Pulmonary artery endothelial cell (primary cell): Measurements from ENCODE around the gene NAA40. TPM values are rescaled to one million over a fixed set of nuclear protein-coding genes. Genes with fewer than 3 reads are reported as not detected.
"Not testable (repeated sequence)": the region's sequence is repeated elsewhere in the genome, so short reads cannot be mapped to it uniquely, and the experiment has no call there.

Source experiments
- DNase-seq: peaks from one replicate; pipeline ENCODE4 v3.0.0-alpha.2; 2011; ENCODE audit warnings: low read depth, low spot score
- total RNA-seq: library from RNA; depleted of rRNA; stranded (reverse); fragments of >200 nt; gene quantifications from 2 replicates; pipeline ENCODE4 v1.2.3, GENCODE V29; 2014

NAA40 gene
- total RNA-seq, 1 donor from 2014 or later = 12.1 TPM

GRCh38 chr11:63937713-63938478, 906 bp upstream of the NAA40 start:
- no peak for DNase-seq

DNA sequence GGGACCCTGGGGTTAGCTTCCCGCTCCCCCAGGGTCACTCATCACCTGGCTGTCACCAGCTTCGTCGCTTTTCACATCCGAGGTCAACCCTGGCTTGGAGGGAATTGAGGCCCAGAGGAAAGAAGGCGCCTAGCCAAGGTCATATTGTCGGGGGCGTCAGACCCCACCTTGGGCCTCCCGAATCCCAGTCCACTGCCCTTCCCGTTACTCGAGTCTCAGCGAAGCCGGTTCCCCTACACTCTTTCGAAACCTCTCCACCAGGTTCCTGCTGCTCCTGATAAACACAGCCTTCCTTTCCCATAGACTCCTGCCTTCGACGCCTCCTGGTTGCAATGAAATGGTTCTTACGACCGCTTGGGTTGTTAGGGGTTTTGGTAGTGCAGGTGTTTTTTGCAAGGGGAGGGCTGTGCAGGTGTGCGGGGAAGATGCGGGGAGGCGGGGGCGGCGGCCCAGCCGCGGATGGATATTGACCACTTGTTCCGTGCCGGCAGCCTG, 642 bp downstream of the NAA40 start:
- DNase-seq = no peak

- DNase-seq = no peak
Measured at GRCh38 chr11:63940786-63941185, 2.0 kb downstream of the NAA40 start.

GRCh38 chr11:63941901-63942300, 3.1 kb downstream of the NAA40 start:
- no peak for DNase-seq

- DNase-seq = no peak
Measured at GRCh38 chr11:63942803-63943202, 4.0 kb downstream of the NAA40 start.

DNA sequence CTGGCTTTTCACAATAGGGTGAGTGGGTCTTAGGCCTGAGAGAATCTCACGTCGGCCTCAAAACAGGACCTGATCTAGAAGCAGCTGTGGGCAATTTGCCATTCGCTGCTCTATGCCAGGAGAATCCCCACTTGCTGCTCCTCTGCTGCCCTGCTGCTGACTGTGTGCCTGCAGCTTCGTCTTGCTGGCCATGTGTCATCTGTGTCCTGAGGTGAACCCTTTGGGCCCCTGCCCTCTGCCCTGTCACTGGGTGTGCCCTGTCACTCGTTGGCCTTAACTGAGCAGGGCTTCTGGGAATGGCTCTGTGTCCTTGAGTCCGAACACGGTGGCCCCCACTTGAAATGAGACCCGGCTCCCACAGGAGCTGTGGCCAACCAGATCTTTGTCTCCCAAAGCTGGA, 6.2 kb downstream of the NAA40 start:
- no peak for DNase-seq

- peak; percentile 15 for DNase-seq
Measured at GRCh38 chr11:63945477-63946163, 6.8 kb downstream of the NAA40 start.

GRCh38 chr11:63951779-63952536, 13.2 kb downstream of the NAA40 start:
- no peak for DNase-seq

GRCh38 chr11:63952570-63952969, 13.8 kb downstream of the NAA40 start:
- no peak for DNase-seq

GRCh38 chr11:63958008-63958407, 19.2 kb downstream of the NAA40 start:
- no peak for DNase-seq

GRCh38 chr11:63961608-63962412, 23.0 kb downstream of the NAA40 start:
- DNase-seq = no peak

GRCh38 chr11:63963895-63964294, 25.1 kb downstream of the NAA40 start:
- not testable (repeated sequence) for DNase-seq

DNA sequence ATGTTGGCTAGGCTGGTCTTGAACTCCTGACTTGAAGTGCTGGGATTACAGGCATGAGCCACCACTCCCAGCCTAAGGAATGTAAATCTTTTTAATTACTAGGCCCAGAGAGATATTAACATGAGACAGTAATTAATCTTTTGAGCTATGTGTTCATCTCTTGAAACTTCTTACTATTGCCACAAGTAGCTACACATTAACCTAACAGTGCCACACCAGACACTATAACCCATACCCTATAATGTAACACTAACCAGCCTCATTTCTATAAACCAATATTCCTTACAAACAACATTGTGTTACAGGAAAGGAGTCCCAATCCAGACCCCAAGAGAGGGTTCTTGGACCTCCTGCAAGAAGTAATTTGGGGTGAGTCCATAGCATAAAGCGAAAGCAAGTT, 27.6 kb downstream of the NAA40 start:
- DNase-seq = no peak

GRCh38 chr11:63969461-63969860, 30.7 kb downstream of the NAA40 start:
- no peak for DNase-seq

DNA sequence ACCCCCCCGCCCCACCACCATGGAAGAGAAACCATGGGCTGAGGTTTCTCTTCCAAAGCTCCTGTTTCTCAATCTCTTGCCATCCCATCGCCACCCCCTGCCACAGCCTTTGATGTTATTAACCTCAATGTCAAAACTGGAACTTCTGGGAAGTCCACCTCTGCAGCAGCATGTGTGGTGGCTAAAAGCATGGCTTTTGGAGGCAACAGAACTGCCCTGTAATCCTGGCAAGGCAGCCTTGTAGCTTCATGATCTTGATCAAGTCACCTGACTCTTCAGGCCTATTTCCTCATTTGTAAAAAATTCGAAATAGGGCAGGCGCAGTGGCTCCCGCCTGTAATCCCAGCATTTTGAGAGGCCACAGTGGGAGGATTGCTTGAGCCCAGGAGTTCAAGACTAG, 32.1 kb downstream of the NAA40 start:
- DNase-seq = no peak

- DNase-seq = not testable (repeated sequence)
Measured at GRCh38 chr11:63973912-63974258, 35.1 kb downstream of the NAA40 start.

DNA sequence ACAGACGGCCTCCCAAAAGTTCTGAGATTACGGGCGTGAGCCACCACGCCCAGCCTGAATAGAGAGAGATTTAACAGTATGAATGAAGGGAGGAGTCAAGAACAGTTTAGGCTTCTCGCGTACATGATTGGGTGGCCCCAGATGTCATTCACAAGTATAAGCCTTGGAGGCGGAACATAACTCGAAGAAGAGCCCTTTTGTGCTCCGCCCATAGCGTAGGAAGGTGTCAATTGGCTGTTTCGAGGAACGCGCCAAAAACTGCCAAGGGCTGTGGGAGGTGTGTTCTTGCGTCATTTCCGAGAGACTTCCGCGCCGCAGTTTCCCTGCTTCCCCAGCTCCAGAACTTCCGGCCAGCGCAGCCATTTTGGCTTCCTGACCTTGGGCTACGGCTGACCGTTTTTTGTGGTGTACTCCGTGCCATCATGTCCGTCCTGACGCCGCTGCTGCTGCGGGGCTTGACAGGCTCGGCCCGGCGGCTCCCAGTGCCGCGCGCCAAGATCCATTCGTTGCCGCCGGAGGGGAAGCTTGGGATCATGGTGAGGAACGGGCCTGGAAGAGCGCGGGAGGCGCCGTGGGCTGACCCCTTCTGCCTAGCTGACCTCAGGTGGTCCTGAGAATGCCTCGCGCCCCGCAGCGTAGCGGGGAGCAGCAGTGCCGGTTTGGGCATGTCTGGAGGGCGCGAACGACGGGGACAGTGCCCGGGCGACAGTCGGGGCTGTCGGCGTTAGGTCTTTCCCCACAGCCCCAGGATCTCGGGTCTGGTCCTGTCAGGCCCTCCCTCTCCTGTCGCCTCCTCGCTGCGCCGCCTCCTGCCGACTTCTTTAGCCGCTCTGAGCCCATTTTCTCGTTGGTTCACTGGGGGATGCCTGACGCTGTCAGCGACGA, 35.7 kb downstream of the NAA40 start, which contains the start of gene COX8A:
Gene COX8A, plus strand, starts transcription at position 362 of the 885 bp plus-strand sequence. Its CDS starts 61 bp downstream, at position 423.
- peak; percentile 99 for DNase-seq

DNA sequence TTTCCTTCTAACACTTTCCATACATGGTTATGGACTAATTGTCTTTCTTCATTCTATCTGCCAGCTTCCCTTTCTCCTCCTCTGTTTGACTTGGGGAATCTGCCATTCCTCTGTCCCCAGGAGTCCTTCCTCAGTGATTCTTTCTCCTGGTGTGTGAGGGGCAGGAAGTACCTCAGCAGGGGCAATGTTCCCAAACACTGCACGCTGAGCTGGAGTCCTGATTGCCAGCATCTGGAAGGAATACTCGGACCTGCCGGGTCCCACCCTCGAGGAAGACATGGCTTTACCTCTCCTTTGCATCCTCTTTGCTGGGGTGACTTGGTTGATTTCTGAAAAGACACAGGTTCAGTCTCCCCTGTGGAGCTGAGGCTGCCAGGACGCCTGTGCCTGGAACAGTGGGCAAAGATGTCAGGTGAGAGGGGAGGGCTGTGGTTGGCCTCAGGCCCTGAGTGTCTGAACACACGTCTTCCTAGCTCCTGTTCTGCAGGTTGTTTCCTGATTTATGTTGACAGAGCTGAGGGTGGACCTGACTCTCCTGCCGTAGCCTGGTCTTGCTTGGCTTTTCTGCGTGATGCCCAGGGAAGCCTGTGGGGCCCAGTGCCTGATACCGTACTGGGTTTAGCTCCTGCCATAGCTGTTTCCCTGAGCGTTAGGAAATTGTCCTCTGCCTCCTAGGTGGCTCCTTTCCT, 39.9 kb downstream of the NAA40 start:
- no peak for DNase-seq

- no peak for DNase-seq
Measured at GRCh38 chr11:63979426-63979825, 40.6 kb downstream of the NAA40 start.

- DNase-seq = no peak
Measured at GRCh38 chr11:63985812-63986155, 47.0 kb downstream of the NAA40 start.
